Measurements from ENCODE around the gene SUCLG2. TPM values are rescaled to one million over a fixed set of nuclear protein-coding genes. Genes with fewer than 3 reads are reported as not detected.

Gene SUCLG2
- total RNA-seq, 2 experiments from 2014 or later: 53.3 to 57.8 TPM

DNA sequence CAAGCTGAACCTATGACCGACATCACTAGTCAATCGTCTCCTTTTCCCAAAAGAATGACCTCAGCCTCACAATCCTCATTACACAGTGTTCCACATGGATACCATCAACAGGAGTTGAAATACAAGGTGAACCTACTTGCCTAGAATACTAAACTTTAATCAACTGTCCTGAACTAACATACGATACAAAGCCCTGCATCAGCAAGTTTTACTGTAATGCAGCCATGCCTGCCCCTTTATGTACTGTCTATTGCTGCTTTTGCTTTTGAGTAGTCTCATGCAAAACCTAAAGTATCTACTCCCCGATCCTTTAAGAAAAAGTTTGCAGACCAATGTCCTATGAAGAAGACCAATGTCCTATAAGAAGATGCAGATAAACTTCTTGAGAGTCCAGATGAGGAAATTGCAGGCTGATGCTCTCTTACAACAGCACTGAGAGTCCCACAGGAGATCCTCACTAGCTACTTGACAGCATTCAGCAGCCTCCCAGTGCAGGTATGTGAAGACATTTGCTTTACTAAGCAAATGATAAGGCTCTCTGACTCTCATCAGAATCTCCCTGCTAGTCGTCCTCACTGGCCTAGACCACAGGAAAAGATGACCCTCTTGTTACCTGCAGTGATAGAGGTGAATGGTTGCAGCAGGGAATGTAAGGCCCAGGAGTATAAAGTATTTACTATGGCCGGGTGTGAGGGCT lies 23.6 kb downstream of the SUCLG2 start:
- intact Hi-C loops (cut with micrococcal nuclease): no loop called here
- H3K9me3 Mint-ChIP-seq: peaks cover 2% of the 10 kb centered on the region
- peaks cover 50% of the 10 kb centered on the region for H3K4me1 Mint-ChIP-seq (ENCODE audit: low read depth)
- CTCF ChIA-PET: no interaction called here
- POLR2A ChIA-PET: no interaction called here
- no peak for DNase-seq
- no peak overlapping the region for H3K27ac Mint-ChIP-seq
- no peak overlapping the region for H3K4me3 Mint-ChIP-seq
- no peaks in the 10 kb centered on the region for H3K27me3 Mint-ChIP-seq
- peaks cover 36% of the 10 kb centered on the region for H3K36me3 Mint-ChIP-seq

- Mint-ChIP-seq H3K27ac (no peak overlapping the region), H3K36me3 (peaks cover 46% of the 10 kb centered on the region), H3K27me3 (no peaks in the 10 kb centered on the region), H3K4me1 (ENCODE audit: low read depth) (peaks cover 37% of the 10 kb centered on the region), H3K9me3 (peaks cover 4% of the 10 kb centered on the region), H3K4me3 (no peak overlapping the region)
- intact Hi-C loops (cut with micrococcal nuclease): no loop called here
- DNase-seq: no peak
- POLR2A ChIA-PET: interaction anchor here (1.7 kb wide), 1 partner anchor 23 kb away, joined by 4 read pairs; no protein-coding TSS in a partner anchor
- CTCF ChIA-PET: no interaction called here
These were observed 29.7 kb downstream of the SUCLG2 start for GRCh38 chr3:67624687-67625086.

DNA sequence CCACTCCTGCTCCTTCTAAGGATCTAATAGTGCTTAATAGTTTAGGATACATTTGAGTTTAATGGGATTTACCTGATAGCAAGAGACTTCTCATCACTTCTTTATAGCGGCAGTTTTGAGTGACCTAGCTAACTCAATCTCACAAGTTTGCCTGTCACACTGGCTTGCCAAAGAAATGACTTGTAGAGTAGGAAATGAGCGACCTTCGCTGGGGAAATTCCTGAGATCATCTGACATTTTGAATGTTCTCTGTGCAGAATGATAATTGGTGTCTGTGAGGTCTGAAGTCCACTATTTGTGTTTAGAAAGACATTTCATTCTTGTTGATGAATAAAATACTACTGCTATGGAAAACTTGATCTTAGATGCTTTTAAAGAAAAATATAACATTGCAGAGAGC lies 30.3 kb downstream of the SUCLG2 start:
- ChIA-PET POLR2A (interaction anchor here (1.7 kb wide), 1 partner anchor 24 kb away, joined by 4 read pairs; no protein-coding TSS in a partner anchor), CTCF (no interaction called here)
- Mint-ChIP-seq H3K27ac (no peak overlapping the region), H3K9me3 (peaks cover 4% of the 10 kb centered on the region), H3K4me3 (no peak overlapping the region), H3K27me3 (no peaks in the 10 kb centered on the region), H3K4me1 (ENCODE audit: low read depth) (peaks cover 39% of the 10 kb centered on the region), H3K36me3 (peaks cover 47% of the 10 kb centered on the region)
- intact Hi-C loops (cut with micrococcal nuclease): no loop called here
- no peak for DNase-seq

DNA sequence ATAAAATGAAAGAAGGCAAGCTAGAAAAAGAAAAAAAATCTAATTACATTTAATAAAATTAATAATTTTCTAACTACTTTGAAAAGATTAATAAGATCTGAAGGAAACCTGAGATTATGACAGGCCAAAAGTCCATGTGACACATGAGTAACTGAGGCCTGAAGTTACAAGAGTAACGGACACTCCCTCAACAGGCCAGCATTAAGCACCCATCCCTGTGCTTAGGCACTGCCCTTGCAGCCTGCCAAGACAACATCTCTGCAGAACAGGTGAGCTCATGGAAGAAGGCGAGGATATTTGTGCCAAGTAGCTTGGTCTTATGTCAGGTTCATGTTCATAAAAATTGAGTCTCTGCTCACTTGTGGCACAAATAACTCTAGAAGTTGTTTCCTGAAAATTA lies 31.8 kb downstream of the SUCLG2 start:
- intact Hi-C loops (cut with micrococcal nuclease): no loop called here
- peaks cover 31% of the 10 kb centered on the region for H3K4me1 Mint-ChIP-seq (ENCODE audit: low read depth)
- H3K4me3 Mint-ChIP-seq: no peak overlapping the region
- no peak for DNase-seq
- peaks cover 46% of the 10 kb centered on the region for H3K36me3 Mint-ChIP-seq
- ChIA-PET CTCF (interaction anchor here (0.6 kb wide), 1 partner anchor 17 kb away, joined by 3 read pairs; no protein-coding TSS in a partner anchor), POLR2A (no interaction called here)
- H3K9me3 Mint-ChIP-seq: peaks cover 2% of the 10 kb centered on the region
- H3K27me3 Mint-ChIP-seq: no peaks in the 10 kb centered on the region
- H3K27ac Mint-ChIP-seq: no peak overlapping the region

- Mint-ChIP-seq H3K36me3 (peaks cover 53% of the 10 kb centered on the region), H3K27ac (no peak overlapping the region), H3K27me3 (no peaks in the 10 kb centered on the region), H3K9me3 (peaks cover 2% of the 10 kb centered on the region), H3K4me1 (ENCODE audit: low read depth) (peaks cover 28% of the 10 kb centered on the region), H3K4me3 (no peak overlapping the region)
- ChIA-PET CTCF (no interaction called here), POLR2A (no interaction called here)
- DNase-seq: no peak
- intact Hi-C loops (cut with micrococcal nuclease): no loop called here
These were observed 33.5 kb downstream of the SUCLG2 start for GRCh38 chr3:67620869-67621268.

DNA sequence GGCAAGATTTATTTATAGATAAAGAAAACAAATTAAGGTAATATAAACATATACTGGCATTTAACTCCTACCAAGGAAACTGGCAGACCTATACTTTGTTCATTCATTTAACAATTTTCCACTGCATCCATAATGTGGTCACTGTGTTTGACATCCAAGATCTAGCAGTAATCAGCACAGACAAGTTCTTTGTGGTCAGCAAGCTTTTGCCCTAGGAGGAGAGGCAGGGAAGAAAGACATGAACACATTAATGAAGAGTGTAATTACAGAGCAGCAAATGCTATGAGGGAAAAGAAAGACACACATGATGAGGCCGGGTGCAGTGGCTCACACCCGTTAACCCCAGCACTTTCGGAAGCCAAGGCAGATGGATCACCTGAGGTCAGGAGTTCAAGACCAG lies 34.4 kb downstream of the SUCLG2 start:
- no peaks in the 10 kb centered on the region for H3K27me3 Mint-ChIP-seq
- intact Hi-C loops (cut with micrococcal nuclease): no loop called here

GRCh38 chr3:67617518-67617917 lies 36.9 kb downstream of the SUCLG2 start:
- POLR2A ChIA-PET: no interaction called here

More for the DNA sequence above, 34.4 kb downstream of the SUCLG2 start:
- H3K36me3 Mint-ChIP-seq: peaks cover 53% of the 10 kb centered on the region
- ChIA-PET CTCF (no interaction called here), POLR2A (no interaction called here)
- H3K4me3 Mint-ChIP-seq: no peak overlapping the region
- H3K9me3 Mint-ChIP-seq: peaks cover 2% of the 10 kb centered on the region
- no peak for DNase-seq
- no peak overlapping the region for H3K27ac Mint-ChIP-seq
- H3K4me1 Mint-ChIP-seq (ENCODE audit: low read depth): peaks cover 24% of the 10 kb centered on the region

DNA sequence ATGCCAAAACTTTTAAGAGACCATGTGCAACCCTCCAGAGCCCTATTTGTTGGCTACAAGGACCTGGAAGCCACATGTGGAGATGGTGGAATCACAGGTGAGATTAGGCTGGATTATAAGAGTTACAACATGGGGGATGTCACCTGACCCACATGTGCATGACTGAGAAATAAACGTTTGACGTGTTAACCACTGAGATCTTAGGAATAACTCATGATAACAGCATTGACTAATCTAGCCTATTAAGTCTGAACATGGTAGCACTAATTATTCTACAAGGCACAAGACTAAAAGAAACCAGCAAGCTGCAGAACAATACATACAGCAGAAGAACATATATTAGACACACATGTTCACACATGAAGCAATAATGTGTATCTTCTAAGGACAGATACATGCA lies 38.4 kb downstream of the SUCLG2 start:
- Mint-ChIP-seq H3K4me3 (no peak overlapping the region), H3K36me3 (peaks cover 55% of the 10 kb centered on the region), H3K27ac (no peak overlapping the region), H3K4me1 (ENCODE audit: low read depth) (peaks cover 15% of the 10 kb centered on the region), H3K9me3 (no peaks in the 10 kb centered on the region), H3K27me3 (no peaks in the 10 kb centered on the region)
- no peak for DNase-seq
- intact Hi-C loops (cut with micrococcal nuclease): no loop called here
- ChIA-PET POLR2A (no interaction called here), CTCF (no interaction called here)

More at GRCh38 chr3:67617518-67617917, 36.9 kb downstream of the SUCLG2 start:
- H3K27ac Mint-ChIP-seq: no peak overlapping the region
- no peaks in the 10 kb centered on the region for H3K27me3 Mint-ChIP-seq
- intact Hi-C loops (cut with micrococcal nuclease): no loop called here
- H3K4me1 Mint-ChIP-seq (ENCODE audit: low read depth): peaks cover 14% of the 10 kb centered on the region
- CTCF ChIA-PET: no interaction called here
- H3K4me3 Mint-ChIP-seq: no peak overlapping the region
- DNase-seq: no peak
- H3K36me3 Mint-ChIP-seq: peaks cover 53% of the 10 kb centered on the region
- no peaks in the 10 kb centered on the region for H3K9me3 Mint-ChIP-seq

DNA sequence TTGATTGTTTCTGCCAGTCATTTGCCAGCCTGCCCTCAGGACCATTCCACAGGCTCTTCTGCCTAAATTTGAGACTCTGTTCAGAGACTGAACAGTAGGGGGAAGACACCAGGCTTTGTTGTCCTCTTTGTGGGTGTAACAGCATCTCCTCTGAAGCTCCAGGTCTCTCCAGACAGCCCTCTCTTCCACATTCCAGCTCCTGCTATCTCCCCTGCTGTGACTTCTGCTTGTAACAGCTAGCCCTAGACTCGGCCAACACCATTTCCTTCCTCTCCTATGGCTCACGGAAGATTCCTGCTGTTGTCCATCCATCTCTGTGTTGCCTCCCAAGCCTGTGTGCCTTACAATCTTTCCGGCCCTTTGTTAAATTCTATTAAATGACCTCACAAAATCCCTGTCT lies 40.2 kb downstream of the SUCLG2 start:
- Mint-ChIP-seq H3K4me1 (ENCODE audit: low read depth) (peaks cover 16% of the 10 kb centered on the region), H3K9me3 (no peaks in the 10 kb centered on the region), H3K27me3 (no peaks in the 10 kb centered on the region), H3K4me3 (no peak overlapping the region), H3K27ac (no peak overlapping the region), H3K36me3 (peaks cover 61% of the 10 kb centered on the region)
- intact Hi-C loops (cut with micrococcal nuclease): no loop called here
- CTCF ChIA-PET: no interaction called here
- DNase-seq: no peak
- POLR2A ChIA-PET: no interaction called here

DNA sequence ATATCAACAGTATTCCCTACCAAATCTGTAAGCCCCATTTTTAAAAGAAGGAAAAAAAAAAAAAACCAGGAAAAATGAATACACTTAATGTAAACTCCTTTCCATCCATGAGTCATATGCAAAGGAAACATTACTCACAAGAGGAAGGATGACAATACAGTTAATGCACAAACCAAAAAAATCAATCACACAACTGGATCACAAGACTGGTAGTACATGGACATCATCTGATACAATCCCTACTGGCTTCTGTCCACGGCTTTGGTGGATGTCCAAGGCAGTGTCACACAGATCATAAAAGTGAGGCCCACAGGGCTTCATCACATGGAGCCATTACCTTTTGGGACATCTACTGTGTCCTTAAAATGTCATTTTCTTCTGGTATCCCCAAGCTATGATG lies 44.0 kb downstream of the SUCLG2 start:
- H3K27me3 Mint-ChIP-seq: no peaks in the 10 kb centered on the region
- no peak overlapping the region for H3K4me3 Mint-ChIP-seq
- DNase-seq: no peak
- H3K4me1 Mint-ChIP-seq (ENCODE audit: low read depth): peaks cover 21% of the 10 kb centered on the region
- no peaks in the 10 kb centered on the region for H3K9me3 Mint-ChIP-seq
- intact Hi-C loops (cut with micrococcal nuclease): no loop called here
- H3K36me3 Mint-ChIP-seq: peaks cover 65% of the 10 kb centered on the region
- CTCF ChIA-PET: no interaction called here
- POLR2A ChIA-PET: no interaction called here
- no peak overlapping the region for H3K27ac Mint-ChIP-seq

GRCh38 chr3:67609709-67610108 lies 44.7 kb downstream of the SUCLG2 start:
- Mint-ChIP-seq H3K27ac (no peak overlapping the region), H3K27me3 (no peaks in the 10 kb centered on the region), H3K36me3 (peaks cover 67% of the 10 kb centered on the region), H3K4me1 (ENCODE audit: low read depth) (peaks cover 25% of the 10 kb centered on the region), H3K9me3 (no peaks in the 10 kb centered on the region), H3K4me3 (no peak overlapping the region)
- DNase-seq: no peak
- POLR2A ChIA-PET: interaction anchor here (0.6 kb wide), 1 partner anchor 117 kb away, joined by 3 read pairs; no protein-coding TSS in a partner anchor
- CTCF ChIA-PET: no interaction called here
- intact Hi-C loops (cut with micrococcal nuclease): loop anchor here (10.0 kb wide), 1 partner anchor 495 kb away; no protein-coding TSS in a partner anchor

DNA sequence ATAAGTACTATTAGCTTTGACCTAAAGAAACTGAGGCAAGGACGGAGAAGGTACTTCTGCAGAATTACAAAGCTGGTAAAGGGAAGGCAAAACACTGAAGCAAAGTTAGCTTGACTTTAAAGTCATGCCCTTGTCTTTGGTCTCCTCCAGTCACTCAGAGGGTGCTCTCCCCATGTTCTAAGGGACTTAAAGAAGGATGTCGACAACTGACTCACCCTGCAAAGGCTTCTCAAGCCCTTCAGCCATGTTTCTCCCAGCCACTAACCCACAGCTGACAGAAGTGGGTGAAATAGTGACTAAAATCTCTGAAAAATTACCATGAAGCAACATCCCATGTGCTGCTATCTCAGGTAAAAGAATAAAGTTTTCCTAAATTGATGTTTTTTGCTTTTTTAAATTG lies 46.4 kb downstream of the SUCLG2 start:
- intact Hi-C loops (cut with micrococcal nuclease): loop anchor here (10.0 kb wide), 1 partner anchor 493 kb away; no protein-coding TSS in a partner anchor
- peaks cover 63% of the 10 kb centered on the region for H3K36me3 Mint-ChIP-seq
- peaks cover 37% of the 10 kb centered on the region for H3K4me1 Mint-ChIP-seq (ENCODE audit: low read depth)
- no peak overlapping the region for H3K4me3 Mint-ChIP-seq
- CTCF ChIA-PET: no interaction called here
- no peaks in the 10 kb centered on the region for H3K27me3 Mint-ChIP-seq
- DNase-seq: no peak
- H3K9me3 Mint-ChIP-seq: no peaks in the 10 kb centered on the region
- POLR2A ChIA-PET: no interaction called here
- H3K27ac Mint-ChIP-seq: no peak overlapping the region

GRCh38 chr3:67605377-67605776 lies 49.0 kb downstream of the SUCLG2 start:
- DNase-seq: no peak
- ChIA-PET CTCF (interaction anchor here (0.6 to 1.0 kb wide), 2 partner anchors 17 to 277 kb away, joined by 3 read pairs; no protein-coding TSS in a partner anchor), POLR2A (no interaction called here)
- Mint-ChIP-seq H3K27ac (peak overlapping the region; percentile 31), H3K4me1 (ENCODE audit: low read depth) (peaks cover 48% of the 10 kb centered on the region), H3K27me3 (no peaks in the 10 kb centered on the region), H3K36me3 (peaks cover 54% of the 10 kb centered on the region), H3K4me3 (no peak overlapping the region), H3K9me3 (no peaks in the 10 kb centered on the region)
- intact Hi-C loops (cut with micrococcal nuclease): loop anchor here (1.0 to 10.0 kb wide), 2 partner anchors 49 to 491 kb away; partner anchors contain the start of gene SUCLG2

All from activated CD4-positive, alpha-beta memory T cell treated with anti-CD3 and anti-CD28 coated beads for 36 hours (primary cell).